NCI-H2081 treated with DMSO at 0.1 percent for 48 hours (cell line): ENCODE measurements around the gene EHBP1L1.
"Not testable (repeated sequence)": the region's sequence is repeated elsewhere in the genome, so short reads cannot be mapped to it uniquely, and the experiment has no call there.

Source experiments
- DNase-seq: peaks from one replicate; lab custom pipeline; 2025; lab: John Stamatoyannopoulos, UW

The EHBP1L1 gene

GRCh38 chr11:65636108-65637031 lies 60.5 kb downstream of the EHBP1L1 start:
- no peak for DNase-seq

DNA sequence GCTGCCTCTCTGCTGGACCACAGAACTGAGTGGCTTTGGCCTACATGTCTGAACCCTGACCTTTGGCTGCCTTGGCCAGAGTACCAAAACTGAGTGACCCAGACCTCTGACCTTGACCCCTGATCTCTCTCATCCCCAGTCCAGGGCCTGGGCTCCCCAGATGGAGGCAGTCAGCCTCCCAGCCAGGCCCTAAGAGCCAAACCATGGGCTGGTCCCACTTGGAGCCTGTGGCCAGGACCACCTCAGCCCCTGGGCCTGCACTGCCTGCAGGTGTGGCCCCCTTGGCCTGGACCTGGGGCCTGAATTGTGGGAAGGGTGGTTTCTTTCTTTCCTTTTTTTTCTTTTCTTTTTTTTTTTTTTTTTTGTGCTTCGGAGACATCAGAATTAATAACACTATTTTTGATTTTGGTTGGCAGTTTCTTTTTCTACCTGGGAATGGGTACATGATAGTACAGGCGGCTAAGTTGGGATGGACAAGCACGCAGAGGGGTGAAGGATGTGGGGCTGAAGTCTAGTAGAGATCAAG lies 61.2 kb downstream of the EHBP1L1 start:
- DNase-seq = no peak

GRCh38 chr11:65637794-65638419 lies 62.1 kb downstream of the EHBP1L1 start, which contains the start of gene SIPA1:
Gene SIPA1 (plus strand): TSS chr11:65638101. CDS start chr11:65640922, 2,821 bp downstream.
- DNase-seq = no peak

DNA sequence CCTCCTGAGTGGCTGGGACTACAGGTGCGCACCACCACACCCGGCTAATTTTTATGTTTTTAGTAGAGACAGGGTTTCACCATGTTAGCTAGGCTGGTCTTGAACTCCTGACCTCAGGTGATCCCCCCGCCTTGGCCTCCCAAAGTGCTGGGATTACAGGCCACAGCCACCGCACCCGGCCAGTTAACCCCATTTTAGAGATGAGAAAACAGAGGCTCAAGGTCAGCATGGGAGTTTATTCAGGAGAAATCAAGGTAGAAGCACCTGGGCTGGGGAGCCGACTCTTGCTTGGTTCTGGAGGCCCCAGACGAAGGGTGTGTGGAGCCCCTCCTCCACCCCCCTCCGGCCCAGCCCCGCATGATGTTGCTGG lies 63.4 kb downstream of the EHBP1L1 start:
- not testable (repeated sequence) for DNase-seq

DNA sequence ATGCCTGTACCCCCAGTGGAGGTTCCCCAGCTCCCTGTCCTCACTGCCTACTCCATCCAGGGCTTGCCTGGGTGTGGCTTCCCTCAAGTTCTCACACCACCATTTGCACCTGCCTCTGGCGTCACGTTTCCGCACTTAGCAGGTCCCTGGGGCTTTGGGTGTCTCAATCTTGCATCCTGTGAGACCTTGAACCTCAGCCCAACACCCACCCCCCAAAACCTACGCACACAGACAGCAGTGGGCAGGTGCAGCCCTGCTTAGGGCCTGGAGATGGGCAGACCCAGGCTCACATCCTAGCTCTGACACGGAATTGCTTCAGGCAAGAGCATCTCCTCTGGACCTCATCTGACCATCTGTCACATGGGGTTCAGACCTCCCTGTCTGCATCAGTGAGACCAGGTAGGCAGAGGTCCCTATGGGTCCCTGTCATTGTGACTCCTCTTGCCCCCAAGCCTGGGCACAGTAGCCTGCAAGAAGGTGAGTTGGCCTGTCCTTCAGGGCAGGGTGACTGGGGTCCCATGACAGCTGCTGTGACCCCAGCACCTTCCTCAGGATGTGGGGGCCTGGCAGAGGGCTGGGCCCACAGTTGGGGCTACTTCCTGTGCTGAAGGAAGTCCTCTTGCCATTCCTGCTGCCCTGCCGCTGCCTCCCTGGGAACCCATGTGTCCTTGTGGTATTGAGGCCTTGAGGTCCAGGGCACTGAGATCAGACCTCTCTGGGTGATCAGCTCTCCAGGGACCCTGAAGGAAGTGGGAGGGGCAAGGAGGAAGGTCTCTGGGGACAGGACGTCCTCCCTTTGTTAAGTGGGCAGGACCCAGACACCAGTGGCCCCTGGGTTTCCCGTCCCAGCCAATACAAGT lies 64.0 kb downstream of the EHBP1L1 start:
- no peak for DNase-seq

DNA sequence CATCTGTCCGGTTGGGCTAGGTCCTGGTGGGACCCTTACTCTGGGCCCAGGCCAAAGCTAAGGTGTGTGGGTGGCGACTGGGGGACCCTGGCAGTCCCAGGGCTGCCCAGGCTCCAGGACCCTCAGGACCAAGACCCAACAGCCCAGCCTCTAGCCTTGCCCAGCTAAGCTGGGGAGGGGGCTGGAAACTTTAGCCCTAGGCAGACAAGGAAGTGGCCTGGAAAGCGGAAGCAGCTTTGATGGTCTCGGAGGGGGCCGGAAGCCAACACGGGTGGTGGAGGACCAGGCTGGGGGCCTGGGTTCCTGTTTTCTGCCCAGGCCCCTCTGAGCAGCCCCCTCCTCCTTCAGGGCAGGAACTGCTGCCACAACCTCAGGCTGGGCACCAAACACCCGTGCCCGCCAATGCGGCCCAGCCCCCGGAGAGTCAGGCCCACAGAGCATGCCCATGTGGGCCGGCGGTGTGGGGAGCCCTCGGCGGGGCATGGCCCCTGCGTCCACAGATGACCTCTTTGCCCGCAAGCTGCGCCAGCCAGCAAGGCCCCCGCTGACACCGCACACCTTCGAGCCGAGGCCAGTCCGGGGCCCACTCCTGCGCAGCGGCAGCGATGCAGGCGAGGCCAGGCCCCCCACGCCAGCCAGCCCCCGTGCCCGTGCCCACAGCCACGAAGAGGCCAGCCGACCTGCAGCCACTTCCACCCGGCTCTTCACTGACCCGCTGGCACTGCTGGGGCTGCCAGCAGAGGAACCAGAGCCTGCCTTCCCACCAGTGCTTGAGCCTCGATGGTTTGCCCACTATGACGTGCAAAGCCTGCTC lies 64.8 kb downstream of the EHBP1L1 start:
- no peak for DNase-seq

DNA sequence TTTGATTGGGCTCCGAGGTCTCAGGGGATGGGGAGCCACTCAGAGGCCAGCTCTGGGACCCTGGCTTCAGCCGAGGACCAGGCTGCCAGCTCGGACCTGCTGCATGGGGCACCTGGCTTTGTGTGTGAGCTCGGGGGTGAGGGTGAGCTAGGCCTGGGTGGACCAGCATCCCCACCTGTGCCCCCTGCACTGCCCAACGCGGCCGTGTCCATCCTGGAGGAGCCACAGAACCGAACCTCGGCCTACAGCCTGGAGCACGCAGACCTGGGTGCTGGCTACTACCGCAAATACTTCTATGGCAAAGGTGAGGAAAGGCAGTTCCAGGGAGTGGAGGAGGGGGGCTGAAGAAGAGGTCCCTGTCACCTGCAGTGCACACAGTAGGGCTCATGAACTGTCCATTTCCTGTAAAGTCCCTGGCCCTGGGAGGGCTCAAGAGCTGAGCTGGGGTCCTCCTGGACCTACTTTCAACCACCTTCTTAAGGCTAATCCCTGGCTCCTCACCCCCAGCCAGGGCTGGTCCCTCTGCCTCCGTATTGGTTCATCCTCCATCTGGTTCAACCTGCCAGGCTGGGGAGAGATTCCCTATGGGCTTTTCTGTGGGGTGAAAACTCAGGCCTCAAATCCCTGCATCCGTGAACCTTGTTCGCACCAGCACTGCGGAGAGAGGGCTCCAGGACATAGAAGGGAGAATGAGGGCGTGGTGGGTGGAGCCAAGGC lies 65.6 kb downstream of the EHBP1L1 start:
- DNase-seq = no peak
